ENCODE data around the gene TAS2R41.
"Not testable (repeated sequence)": the region's sequence is repeated elsewhere in the genome, so short reads cannot be mapped to it uniquely, and the experiment has no call there.

The TAS2R41 gene

DNA sequence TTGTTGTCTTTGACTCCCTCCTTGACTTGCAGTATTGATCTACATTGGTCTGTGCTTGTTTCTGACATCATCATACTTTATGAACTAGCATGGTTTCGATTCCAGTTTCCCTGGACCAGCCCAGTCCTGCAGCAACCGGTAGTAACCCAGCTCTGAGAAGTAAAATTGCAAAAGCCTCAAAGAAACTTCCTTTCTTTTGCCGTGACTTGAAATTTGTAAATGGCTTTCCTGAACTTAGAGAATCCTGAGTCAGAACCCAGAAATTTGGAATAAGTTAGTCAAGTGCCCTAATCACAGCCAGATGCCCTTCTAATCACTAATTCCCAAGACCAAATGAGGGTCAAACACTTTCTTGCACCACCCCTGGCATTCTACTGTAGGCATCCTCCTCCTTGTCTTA, 19.4 kb upstream of the TAS2R41 start:
- DNase-seq = no peak

DNA sequence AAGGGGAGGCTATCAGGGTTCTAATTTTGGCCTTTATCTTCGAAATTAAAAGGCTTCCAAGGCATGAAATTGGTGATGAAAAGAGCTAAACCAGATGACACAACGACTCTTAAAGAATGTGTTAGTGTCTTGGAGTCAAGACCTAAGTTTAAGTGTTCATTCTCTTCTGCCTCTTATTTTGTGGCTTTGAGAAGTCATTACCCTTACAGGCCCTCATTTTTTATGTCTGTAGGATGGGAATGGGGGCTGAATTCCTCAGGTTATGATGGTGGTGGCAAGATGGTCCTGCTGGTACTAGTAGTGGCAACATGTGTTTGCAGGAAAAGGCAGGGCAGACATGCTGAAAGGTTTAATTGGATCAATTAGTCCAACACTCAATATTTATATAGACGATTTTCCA, 19.0 kb upstream of the TAS2R41 start:
- no peak for DNase-seq

DNA sequence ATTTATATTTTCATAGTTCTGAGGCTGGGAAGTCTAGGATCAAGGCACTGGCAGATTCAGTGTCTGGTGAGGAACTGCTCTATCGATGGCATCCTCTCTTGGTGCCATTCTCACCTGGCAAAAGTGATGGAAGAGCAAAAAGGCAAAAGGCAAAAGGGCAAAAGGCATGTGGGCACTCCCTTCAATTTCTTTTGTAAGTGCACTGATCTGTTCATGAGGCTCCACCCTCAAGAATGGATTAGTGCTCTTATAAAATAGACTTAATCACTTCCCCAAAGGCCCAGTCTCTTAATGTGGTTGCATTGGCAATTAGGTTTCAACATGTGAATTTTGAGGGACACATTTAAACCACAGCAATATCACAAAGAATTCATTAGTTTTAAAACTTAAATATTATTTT, 18.3 kb upstream of the TAS2R41 start:
- DNase-seq = no peak

DNA sequence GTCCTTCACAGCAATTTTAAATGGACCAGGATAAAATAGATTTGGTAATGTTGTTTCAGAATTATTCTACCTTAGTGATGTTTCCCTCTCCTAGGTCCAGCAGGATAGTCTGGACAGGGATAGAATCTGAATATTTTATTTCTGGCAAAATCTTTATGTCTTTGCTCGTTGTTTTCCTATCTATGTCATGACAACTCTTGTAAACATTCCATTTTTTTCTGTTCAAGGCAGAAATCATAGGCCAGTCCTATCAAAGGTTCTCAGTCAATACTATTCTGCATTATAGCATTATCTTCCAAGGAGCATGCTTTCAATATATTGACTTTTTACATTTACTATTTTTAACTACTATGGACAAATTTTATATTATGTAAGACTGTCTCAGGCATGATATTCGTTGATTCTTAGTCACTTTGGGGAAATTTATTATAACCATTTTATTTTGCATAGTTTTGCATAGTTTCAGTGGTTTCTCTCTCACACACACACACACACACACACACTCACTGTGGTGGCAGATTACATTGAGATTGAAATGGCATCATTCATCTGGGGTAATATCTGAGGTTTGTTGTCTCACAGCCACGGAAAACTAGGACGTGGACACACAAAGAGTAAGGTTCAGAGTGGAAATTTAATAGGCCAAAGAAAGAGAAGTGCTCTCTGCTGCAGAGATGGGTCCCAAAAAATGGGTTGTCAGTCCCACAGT, 17.2 kb upstream of the TAS2R41 start:
- DNase-seq = no peak

DNA sequence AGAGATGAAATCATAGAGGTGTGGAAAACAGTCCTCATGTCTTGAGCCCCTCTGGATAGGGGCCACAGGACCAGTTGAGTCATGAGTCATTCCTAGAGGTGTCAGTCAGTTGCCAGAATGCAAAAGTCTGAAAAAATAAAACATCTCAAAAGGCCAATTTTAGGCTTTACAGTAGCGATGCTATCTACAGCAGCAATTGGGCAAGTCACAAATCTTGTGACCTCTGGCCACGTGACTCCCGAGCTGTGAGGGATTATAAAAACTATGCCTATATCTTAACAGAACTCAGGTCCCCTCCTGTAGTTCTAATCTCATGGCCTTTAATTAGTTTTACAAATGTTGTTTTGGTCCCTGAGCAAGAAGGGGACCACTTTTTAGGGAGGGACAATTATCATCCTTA, 15.6 kb upstream of the TAS2R41 start:
- no peak for DNase-seq

DNA sequence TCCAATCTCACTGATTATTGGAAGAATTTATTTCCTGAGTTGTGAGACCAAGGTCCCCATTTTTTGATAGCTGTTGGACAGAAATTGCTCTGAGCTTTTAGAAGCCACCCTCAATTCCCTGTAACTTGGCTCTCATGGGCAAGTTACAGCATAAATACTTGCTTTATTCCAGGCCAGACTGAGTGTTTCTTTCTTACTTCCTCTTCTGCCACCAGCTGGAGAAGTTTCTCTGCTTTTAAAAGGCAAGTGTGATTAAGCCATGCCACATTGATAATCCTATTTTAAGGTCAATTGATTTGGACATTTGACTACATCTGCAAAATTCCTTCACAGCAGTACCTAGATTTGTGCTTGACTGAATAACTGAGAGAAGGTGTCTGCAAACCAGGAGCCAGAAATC, 14.1 kb upstream of the TAS2R41 start:
- DNase-seq = peak; percentile 8

DNA sequence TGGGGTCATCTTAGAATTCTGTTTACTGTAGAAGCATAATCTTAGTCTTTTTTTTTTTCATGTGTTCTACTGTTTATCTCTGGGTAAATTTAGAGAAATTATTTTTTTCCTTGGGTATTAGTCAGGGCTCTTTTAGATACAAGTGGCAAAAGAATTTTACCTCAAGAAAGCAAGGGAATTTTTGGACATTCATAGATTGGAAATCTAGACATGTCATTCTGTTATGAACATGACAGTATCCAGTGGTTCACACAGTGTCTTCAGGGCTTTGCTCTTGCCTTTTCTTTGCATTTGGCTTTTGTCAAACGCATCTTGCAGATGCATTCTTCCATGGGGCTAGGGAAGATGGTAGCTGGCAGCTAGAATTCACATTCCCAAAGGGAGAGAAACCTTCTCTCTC, 13.7 kb upstream of the TAS2R41 start:
- no peak for DNase-seq

DNA sequence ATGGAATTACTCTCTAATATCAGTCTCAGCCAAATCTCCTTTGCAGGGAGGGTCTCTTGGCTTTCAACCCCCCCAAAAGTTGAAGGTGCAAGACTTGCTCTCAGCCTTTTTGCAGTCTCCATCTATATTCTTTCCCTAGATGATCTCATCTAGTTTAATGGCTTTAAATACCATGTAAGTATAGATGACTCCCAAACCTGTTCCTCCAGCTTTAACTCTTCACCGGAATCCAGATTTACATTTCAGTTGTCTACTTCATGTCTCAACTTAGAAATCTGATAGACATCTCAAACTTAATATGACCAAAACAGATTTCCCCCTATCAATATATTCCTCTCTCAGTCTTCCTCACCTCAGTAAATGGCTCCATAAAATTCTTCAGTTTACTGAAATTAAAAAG, 9.9 kb upstream of the TAS2R41 start:
- DNase-seq = no peak

DNA sequence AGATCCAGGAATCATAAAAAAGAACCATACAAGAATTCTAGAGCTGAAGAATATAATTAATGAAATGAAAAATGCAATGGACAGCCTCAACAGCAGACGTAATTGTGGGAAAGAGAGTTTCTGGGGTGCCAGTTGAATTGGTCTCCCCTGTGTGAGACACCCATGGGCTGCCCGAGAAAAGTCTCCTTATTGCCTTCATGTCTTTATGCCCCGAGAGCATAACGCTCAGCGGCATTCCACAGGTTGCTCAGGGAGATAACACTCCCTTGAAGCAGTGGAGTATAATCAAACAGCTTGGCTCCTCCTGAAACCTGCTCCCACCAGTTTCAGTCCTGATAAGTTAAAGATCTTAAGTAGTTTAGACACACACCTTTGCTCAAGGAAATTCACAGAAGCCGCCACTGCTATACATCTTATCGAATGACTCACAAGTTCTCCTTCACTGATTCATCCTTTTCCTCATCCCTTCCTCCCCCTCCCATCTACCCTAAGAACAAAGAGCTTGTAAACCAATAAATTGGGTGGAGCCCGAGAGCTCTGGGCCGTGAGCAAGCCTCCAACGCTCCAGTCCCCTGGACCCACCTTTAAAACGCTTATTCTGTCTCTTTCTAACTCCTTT, 5.5 kb upstream of the TAS2R41 start:
- DNase-seq = not testable (repeated sequence)

DNA sequence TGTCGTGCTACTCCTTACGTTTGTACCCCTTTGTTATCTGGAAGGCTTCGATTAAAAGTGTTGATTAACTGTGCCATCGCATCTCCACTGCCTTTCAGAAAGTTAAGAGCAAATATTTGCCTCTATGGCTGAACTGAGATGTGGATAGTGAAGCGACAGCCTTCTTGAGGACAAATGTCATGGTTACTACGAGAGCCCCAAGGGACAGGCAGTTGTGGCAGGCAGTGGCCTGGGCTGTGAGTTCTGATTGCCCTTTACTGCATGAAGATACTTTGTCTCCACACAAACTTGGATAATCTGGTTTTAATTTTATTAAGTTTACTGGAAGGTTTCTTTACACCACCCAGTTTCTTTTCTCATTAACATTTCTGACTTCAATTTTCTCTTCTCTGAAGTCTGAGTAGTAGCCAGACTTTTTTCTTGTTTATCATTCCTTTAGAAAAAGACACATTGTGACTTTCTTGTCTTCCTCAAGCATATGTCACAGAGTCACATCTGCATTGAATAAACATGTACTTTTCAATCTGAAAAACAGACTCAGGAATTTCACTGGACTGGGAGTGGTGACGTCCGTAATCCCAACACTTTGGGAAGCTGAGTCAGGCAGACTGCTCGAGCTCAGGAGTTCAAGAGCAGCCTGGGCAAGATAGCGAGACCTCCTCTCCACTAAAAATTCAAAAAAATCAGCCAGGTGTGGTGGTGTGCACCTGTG, 1.5 kb downstream of the TAS2R41 start:
- DNase-seq = no peak

DNA sequence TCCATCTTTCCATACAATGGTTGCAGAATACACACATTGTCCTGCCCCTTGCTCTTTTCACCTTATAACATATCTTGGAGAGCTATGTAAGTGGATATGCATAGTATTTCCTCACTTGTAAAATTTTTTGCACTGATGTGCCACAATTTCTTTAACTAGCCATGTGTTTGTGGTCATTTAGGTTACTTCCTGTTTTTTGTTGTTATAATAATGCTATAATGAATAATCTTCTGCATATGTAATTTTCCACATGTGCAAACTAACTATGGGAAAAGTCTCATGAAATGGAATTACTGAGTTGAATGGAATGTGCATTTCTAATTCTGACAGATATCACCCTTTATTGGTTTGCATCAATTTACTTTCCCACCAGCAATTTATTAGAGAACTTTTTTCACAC, 2.8 kb downstream of the TAS2R41 start:
- no peak for DNase-seq

DNA sequence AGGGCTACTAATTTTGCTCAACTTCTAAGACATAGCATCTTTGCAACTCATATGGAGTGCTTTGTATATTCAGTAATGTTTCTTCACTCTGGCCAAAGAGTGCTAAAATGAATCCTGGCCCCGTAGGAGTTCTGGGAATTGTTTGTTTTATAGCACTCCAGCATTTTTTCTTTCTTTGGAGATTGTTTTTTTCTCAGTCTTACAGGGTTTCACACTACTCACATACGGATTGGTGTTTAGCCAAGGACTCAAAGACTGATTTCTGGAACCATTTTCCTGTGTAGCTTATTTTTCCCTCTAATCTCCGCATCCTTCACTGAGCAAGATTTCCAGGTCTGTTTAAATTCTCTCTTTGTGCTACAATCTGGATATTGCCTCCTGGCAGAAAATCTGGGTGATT, 6.4 kb downstream of the TAS2R41 start:
- no peak for DNase-seq

DNA sequence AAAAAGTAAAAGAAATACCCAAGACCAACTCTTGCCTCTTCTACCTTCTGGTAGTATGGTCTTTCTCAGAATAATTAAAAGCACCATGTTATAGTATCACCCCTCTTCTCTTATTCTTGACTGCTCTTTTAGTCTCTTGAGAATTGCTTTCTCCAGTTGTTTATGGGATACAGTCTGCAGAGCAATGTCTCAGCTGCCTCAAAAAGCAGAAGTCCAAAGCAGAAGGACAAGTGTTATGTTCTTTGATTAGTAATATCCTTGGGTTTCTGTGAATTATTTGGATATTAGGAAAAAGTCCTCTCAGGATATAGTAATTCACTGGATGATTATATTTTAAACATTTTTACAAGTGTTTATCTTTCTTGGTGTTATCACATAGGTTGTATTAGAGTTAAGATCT, 7.4 kb downstream of the TAS2R41 start:
- DNase-seq = peak; percentile 15

DNA sequence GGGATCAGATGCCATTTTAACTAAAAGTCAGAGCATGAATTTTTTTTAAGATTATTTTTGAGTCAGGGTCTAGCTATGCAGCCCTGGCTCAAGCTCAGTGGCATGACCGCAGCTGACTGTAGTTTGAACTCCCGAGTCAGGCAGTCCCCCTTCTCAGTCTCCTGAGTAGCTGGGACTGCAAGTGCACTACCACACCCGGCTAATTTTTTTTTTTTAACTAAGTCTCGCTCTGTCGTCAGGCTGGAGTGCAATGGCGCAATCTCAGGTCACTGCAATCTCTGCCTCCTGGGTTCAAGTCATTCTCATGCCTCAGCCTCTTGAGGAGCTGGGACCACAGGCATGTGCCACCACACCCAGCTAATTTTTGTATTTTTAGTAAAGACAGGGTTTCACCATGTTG, 7.8 kb downstream of the TAS2R41 start:
- DNase-seq = no peak

DNA sequence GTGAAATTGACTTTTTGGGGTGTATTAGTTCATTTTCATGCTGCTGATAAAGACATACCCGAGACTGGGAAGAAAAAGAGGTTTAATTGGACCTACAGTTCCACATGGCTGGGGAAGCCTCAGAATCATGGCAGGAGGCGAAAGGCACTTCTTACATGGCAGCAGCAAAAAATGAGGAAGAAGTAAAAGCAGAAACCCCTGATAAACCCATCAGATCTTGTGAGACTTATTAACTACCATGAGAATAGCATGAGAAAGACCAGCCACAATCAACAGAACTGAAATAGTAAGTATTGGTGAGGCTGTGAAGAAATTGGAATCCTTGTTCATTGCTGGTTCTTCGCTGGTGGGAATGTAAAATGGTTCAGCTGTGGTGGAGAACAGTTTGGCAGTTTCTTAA, 8.6 kb downstream of the TAS2R41 start:
- not testable (repeated sequence) for DNase-seq

DNA sequence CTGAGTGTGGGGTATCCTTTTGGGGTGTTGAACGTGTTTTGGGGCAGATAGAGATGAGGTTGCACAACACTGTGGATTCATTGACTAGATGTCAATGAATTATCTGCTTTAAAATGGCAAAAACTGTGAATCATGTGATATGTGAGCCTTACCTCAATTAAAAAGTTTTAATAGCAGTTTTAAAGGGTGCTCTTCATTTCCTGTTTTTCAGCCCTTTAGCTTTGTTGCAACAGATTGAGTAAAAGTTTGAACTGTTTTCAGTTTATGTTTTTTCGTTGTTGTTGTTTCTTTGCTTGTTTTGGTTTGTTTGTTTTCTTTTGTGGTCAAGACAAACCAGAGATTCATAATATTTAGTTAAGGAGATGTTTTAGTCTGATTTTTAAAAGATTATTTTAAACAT, 9.4 kb downstream of the TAS2R41 start:
- no peak for DNase-seq

DNA sequence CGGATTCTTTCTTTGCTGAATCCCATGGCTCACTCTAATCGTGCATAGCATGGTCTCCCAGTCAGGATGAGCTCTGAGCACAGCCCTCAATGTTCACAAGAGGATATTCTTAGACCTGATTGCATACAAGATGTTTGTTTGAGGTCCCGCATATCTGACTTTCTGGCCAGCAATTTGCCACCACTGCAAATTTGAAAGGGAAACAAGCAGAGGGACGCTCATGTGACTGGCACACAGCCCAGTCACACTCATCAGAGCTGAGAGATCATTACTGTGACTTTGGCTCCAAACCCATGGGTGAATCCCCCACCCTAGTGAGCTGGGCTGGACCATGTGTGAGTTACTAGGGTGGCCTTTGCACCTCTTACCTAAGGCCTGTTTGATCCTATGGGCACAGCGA, 9.9 kb downstream of the TAS2R41 start:
- DNase-seq = peak; percentile 65

DNA sequence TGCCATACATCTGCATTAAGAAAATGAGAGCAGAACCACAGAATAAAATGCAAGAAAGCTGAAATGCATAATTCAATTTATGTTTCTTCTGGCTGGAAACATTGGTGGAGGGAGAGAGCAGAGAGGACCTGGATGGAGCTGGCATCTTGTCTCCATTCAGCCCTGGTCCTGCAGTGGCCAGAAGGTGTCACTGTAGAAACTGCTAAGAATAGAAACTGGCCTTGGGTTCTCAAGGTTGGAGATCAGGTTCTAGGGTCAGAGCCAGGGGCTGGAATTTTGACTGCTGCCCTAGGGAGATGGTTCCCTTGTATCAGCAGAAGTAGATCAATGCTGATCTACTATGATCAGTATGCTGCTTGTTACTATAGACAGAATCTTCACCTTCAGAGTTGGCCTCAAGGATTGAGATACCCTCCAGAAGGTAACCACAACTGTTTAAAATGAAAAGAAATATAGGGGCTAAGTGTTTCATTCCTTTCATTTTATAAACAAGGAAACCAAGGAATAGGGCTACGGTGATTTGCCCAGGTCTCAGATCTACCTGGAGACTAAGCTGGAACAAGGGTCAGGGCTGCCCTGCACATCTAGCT, 13.1 kb downstream of the TAS2R41 start:
- DNase-seq = peak; percentile 50

DNA sequence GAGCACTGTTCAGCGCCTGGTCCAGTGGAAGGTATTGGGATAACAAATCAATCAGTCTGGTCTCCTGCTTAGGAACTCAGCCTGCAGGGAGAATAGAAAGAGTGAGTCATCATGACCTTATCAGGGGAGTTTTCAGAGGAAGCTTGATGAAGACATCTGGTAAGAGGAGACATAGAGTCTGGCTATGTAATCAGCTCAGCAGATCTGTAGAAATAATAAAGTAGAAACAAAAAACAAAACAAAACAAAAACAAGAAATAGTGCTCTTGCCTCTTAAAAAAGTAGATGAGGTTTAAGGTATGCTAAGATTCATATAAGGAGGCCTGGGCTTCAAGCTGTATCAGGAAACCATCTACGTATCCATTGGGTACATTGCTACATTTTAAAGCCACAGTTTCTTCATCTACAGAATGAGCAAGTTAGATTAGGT, 14.4 kb downstream of the TAS2R41 start:
- DNase-seq = peak; percentile 20

DNA sequence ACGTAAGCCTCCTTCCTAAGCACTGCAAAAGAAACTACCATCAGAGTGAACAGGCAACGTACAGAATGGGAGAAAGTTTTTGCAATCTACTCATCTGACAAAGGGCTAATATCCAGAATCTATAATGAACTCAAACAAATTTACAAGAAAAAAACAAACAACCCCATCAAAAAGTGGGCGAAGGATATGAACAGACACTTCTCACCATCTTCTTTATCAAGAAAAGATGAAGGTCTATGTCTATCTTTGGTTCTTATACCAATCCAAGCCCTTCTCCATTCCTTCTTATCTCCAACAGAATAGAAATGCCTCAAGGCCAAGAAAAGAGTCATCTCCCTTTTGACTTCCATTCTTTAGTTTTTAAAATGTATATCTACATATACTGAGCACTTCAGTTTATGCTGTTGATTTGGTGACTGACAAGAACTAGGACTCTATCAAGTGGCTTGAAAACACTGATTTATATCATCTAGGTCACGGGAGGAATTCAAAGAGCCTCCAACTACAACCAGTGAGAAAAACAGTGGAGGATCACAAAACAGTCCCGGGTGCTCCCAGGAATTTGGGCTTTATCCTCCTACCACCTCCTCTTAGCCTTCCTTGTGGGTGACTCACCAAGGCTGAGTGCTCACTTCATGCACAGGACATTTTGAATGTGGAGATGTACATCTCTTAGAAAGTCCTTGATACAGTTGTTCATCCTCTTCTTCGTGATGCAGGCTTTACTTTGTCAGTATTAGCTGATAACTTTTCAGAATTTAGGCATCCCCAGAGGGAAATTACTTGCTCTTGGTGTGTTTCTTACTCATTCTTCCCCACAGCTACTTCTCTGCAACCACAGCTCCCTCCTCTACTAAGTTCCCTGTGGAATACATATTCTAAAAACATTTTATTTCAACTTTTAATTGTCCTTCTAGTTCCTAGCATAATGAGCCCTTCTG, 15.4 kb downstream of the TAS2R41 start:
- DNase-seq = peak; percentile 22

DNA sequence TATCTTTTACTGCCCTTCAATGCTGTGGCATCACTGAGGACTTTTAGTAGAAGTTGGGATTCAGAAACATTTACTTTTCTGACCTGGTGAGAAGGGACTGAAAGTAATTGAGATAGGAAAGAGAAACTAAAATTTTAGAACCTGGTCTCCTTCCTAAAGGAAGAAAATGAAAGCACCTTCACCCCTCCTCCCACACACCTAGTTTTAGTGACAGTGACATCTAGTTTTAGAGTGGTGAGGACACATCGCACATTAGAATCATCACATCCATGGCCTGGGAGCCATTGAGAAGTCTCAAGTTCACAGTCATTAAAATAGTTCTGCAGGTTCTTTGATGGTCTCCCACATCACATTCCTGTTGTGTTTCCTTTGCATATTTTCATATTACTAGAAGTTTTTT, 16.1 kb downstream of the TAS2R41 start:
- DNase-seq = peak; percentile 22

DNA sequence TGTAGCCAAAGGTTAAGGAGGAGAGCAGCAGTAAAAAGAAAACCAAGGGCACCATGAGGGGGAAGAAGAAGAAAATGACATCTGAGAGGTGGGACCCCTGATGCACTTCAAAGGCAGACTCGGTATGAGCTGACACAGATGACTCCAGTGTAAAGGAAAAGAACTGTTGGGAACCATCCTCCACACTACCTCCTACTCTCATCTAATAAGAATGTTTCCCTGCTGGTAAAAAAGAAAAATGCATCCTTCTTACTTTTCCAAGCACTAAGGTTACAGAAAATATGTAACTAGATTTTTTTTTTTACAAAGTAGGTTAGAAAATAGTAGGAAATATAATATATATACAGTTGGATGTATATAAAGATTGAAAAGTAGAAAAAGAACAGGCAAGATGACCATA, 16.9 kb downstream of the TAS2R41 start:
- no peak for DNase-seq

DNA sequence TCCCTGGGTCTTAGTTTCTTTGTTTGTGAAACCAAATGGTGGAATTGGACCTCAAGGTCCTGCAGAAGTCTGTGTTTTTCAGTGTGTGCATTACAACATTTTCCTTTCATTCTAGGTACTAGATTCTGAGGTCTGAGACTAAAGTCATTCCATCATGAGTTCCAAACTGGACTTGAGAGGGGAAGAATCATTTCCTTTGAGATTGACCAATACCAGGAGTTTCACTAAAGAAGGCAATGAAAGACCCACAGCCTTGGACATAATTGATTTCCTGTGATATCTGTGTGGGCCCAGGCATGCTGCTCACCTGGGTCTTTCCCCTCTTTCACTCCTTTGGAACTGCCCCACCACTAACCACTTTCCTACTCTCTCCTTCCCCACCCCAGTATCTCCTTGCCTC, 18.2 kb downstream of the TAS2R41 start:
- DNase-seq = no peak
